GM18868 (cell line): ENCODE measurements around the gene MAMDC4.

ENCODE experiments used
- ATAC-seq: cut with Tn5 transposase; IDR thresholded peaks from one replicate; pipeline ENCODE4 v1.9.1; 2021; ENCODE audit warnings: mild to moderate bottlenecking, moderate library complexity; ENCODE audit not compliant: unreplicated experiment

The MAMDC4 gene

DNA sequence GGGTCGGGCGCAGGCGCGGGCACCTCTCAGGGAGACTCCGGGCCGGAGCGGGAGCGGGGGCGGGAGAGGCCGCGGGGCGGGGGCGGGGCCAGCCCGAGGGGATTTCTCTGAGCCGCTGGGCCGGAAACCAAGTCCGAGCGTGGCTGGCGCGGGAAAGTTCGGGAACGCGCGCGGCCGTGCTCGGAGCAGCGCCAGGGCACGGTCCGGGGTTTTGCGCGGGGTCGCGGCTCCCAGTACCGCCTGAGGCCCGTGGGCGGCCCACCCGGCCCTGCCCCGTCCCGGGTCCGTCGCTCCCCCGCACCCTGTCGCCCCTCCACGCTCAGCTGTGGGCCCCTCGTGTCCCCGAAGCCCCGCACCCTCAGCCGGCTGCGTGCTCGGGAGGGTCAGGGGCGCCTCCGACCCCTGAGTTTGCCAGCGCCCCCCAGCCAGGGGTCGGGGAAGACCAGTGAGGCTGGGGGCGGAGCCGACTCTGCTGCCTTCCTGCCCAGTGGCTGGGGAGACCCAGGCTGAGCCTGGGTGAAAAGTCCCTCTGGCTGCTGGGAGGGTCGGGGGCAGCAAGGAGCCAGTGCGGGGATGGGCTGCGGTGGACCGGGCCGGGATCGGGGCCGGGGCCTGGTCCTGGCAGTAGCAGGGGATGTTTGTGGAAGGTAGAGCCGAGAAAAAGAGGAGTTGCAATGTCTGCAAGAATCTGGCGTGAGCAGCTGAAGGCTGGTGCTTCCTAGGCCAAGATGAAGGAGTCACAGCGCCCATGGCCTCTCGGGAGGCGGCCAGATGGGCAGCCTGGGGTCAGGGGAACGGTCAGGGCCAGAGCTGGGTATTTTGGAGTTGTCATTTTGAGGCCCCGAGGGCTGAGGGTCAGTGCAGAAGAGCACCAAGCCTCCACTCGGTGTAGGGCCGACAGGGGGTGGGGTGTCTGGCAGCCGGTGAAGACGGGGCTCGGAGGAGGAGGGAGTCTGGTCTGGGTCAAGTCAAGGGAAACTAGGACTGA lies 34.8 kb downstream of the MAMDC4 start:
- ATAC-seq: peak; percentile 8

- no peak for ATAC-seq
Measured at GRCh38 chr9:136888454-136888853, 36.3 kb downstream of the MAMDC4 start.

DNA sequence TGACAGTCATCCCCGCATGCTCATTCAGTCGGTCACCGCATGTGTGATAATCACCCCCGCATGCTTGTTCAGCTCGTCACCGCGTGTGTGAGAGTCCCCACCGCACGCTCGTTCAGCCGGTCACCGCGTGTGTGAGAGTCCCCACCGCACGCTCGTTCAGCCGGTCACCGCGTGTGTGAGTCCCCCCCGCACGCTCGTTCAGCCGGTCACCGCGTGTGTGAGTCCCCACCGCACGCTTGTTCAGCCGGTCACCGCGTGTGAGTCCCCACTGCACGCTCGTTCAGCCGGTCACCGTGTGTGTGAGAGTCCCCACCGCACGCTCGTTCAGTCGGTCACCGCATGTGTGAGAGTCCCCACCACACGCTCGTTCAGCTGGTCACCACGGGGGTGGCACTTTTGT lies 37.7 kb downstream of the MAMDC4 start:
- no peak for ATAC-seq

DNA sequence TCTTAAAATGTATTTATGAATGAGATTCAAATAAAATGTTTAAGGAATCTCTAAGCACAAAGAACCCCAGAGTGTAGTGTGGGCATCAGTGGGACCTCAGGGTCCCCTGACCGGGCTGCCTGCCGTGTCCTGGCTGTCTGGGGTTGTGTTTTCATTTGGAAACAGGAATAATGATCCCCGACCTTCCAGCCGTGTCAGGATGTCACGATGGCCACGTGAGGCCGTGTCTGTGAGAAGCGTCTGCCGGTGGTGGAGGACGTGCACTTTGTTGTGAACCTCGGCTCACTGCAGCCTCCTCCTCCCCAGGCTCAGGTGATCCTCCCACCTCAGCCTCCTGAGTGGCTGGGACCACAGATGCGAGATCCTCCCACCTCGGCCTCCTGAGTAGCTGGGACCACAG lies 38.5 kb downstream of the MAMDC4 start:
- no peak for ATAC-seq

GRCh38 chr9:136896027-136896426 lies 43.9 kb downstream of the MAMDC4 start:
- ATAC-seq: no peak

DNA sequence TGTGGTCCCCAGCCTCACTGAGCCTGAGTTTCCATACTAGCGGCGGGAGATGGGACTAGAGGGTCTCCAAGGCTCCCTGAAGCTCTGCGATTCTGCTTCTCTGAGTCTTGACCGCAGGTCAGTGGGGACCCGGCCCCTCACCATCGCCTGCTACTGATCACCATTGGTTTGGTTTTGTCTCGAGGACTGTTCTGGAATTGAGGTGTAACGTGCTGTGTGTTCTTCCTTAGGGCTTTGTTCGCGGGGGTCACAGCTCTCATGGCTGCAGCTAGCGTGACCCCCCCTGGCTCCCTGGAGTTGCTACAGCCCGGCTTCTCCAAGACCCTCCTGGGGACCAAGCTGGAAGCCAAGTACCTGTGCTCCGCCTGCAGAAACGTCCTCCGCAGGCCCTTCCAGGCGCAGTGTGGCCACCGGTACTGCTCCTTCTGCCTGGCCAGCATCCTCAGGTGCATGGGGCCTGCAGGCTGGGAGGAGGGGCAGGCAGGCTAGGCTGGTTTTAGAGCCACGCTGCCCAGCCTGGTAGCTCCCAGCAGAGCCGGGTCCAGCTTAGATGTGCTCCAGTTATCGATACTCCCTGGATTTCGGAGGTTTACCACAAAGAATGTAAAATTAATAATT lies 46.4 kb downstream of the MAMDC4 start:
- ATAC-seq: no peak

GRCh38 chr9:136899196-136899595 lies 47.0 kb downstream of the MAMDC4 start:
- no peak for ATAC-seq

GRCh38 chr9:136900556-136900955 lies 48.4 kb downstream of the MAMDC4 start:
- ATAC-seq: no peak

DNA sequence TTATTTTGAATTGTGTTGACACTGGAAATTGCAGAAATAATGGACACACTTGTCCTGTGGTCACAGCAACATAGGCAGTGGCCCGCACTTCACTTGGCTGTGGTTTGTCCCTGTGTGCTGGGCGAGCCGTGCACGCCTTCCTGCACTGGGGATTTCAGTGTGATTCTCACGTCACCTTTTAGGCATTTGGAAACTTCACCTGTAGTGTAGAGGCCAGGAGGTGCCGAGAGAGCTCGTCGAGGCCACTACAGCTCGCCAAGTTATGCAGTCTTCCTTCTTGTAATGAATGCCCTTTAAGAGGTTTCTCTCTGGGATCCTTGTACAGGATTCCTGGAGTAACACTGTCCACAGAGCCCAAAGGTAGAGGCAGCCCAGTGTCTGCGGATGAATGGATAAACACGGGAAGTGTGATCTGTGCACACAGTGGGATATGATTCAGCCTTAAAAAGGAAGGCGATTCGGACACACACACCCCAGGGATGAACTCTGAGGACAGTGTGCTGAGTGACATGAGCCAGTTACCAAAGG lies 48.9 kb downstream of the MAMDC4 start:
- ATAC-seq: no peak

- ATAC-seq: peak; percentile 63
Measured at GRCh38 chr9:136901516-136902258, 49.5 kb downstream of the MAMDC4 start.

GRCh38 chr9:136902259-136902821 lies 50.2 kb downstream of the MAMDC4 start:
- peak; percentile 66 for ATAC-seq

DNA sequence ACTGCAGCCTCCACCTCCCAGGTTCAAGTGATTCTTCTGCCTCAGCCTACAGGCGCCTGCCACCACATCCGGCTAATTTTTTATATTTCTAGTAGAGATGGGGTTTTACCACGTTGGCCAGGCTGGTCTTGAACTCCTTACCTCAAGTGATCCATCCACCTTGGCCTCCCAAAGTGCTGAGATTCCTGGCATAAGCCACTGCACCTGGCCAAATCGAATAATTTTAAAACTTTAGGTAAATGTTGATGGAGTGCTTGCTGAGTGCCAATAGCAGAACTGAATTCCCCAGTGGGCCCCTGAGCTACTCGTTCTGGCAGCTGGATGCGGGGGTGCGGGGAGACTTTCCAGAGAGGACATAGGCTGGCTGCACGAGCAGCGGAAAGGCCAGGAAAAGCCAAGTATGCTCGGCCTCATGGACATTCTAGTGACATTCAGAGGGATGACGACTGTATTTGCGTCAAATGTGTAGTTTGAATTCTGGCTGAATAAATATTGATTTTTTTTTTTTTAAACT lies 51.0 kb downstream of the MAMDC4 start:
- ATAC-seq: no peak

DNA sequence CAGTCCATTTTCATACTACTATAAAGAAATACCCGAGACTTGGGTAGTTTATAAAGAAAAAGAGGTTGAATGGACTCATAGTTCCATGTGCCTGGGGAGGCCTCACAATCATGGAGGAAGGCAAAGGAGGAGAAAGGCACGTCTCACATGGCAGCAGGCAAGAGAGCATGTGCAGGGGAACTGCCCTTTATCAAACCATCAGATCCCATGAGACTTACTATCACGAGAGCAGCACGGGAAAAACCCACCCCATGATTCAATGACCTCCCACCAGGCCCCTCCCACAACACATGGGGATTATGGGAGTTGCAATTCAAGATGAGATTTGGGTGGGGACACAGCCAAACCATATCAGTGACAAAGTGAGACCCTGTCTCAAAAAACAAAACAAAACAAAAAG lies 54.1 kb downstream of the MAMDC4 start:
- ATAC-seq: no peak

- ATAC-seq: no peak
Measured at GRCh38 chr9:136907011-136907914, 55.1 kb downstream of the MAMDC4 start.
